Vagina (tissue), 2 donors: ENCODE measurements around the gene CAMKK1. TPM values are rescaled to one million over a fixed set of nuclear protein-coding genes. Genes with fewer than 3 reads are reported as not detected.

Experiments
- DNase-seq, 2 donors: peaks; one replicate each; pipeline ENCODE4 v3.0.0-alpha.2; 2017; ENCODE audit errors: extremely low spot score in 2 of 2
- H3K27ac ChIP-seq: fragments of 200-600 bp; sonication (generic); one replicate; pipeline ENCODE4 v1.5.1; 2019
- H3K27me3 ChIP-seq: fragments of 200-600 bp; sonication (generic); one replicate; pipeline ENCODE4 v1.5.1; 2019
- H3K36me3 ChIP-seq, 2 donors: fragments of 200-600 bp; sonication (generic); one replicate each; pipeline ENCODE4 v1.5.1; 2017 to 2019
- H3K4me1 ChIP-seq: fragments of 200-600 bp; sonication (generic); one replicate; pipeline ENCODE4 v1.5.1; 2019
- H3K4me3 ChIP-seq, 2 donors: fragments of 200-600 bp; sonication (generic); 1 replicate in 1 of 2; 2 replicates in 1 of 2; pipeline ENCODE4 v1.5.1; 2016 to 2019
- H3K9me3 ChIP-seq: fragments of 200-600 bp; sonication (generic); one replicate; pipeline ENCODE4 v1.5.1; 2019
- POLR2A ChIP-seq, 2 donors: fragments of 450-650 bp; IDR thresholded peaks; one replicate each; pipeline ENCODE4 v1.6.1; 2017; ENCODE audit warnings: antibody characterized with exemption in 2 of 2, mild to moderate bottlenecking in 2 of 2, moderate library complexity in 2 of 2
- POLR2AphosphoS5 ChIP-seq, 2 donors: sonication (generic); formaldehyde crosslinking; IDR thresholded peaks; one replicate each; pipeline ENCODE4 v1.9.0; 2017; ENCODE audit warnings: antibody characterized with exemption in 2 of 2, mild to moderate bottlenecking in 2 of 2, low read depth in 1 of 2; ENCODE audit not compliant: insufficient read depth in 1 of 2
- intact Hi-C: fragments of 100-400 bp; cut with DNase I; formaldehyde crosslinking; loops from one replicate; pipeline ENCODE4 v1.15.1; 2023
- total RNA-seq: library from RNA; depleted of rRNA; stranded (reverse); fragments of >200 nt; gene quantifications from one replicate; pipeline ENCODE4 v1.2.3, GENCODE V29; 2016
- TF ChIP-seq, protein P1 (sequence below), 3 experiments: fragments of 450-650 bp in 2 of 3; fragments of 200-600 bp in 1 of 3; sonication (generic) in 1 of 3; IDR thresholded peaks; one replicate each; pipeline ENCODE4 v1.5.1; 2017 to 2019; ENCODE audit warnings: antibody characterized with exemption in 3 of 3, mild to moderate bottlenecking in 2 of 3, moderate library complexity in 2 of 3

The CAMKK1 gene
- total RNA-seq, 1 donor from 2014 or later, result 12.0 TPM

DNA sequence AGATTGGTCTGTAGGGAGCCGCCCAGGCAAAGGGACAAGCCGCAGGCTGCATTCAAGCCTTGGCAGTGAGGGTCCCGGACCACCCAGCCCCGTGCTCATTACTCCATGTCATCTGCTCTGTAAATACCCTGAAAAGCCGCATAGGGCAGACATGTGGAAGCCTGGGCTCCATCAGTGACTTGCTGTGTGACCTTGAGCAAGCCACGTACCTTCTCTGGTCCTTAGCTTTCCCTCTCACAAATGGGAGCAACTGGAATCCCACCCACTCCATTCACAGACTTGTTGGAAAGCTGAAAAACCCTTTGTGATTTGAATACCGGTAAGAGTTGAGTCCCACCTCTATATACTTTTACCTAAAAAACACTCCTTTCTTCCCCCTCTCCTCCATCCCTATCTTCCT, 11.9 kb downstream of the CAMKK1 start:
- Histone ChIP-seq H3K27me3 (no peaks in the 10 kb centered on the region), H3K27ac (no peak overlapping the region), H3K36me3 (peaks cover 0 to 35% of the 10 kb centered on the region in 2 donors), H3K4me3 (no peak overlapping the region), H3K4me1 (peaks cover 18% of the 10 kb centered on the region), H3K9me3 (no peaks in the 10 kb centered on the region)
- intact Hi-C loops, result no loop called here
- no peak for TF ChIP-seq POLR2A (IDR thresholded peaks at IDR 0.05)
- TF ChIP-seq POLR2AphosphoS5 (IDR thresholded peaks at IDR 0.05; ENCODE audit: insufficient read depth in 1 of 2, low read depth in 1 of 2), result no peak
- TF ChIP-seq, protein P1, sequence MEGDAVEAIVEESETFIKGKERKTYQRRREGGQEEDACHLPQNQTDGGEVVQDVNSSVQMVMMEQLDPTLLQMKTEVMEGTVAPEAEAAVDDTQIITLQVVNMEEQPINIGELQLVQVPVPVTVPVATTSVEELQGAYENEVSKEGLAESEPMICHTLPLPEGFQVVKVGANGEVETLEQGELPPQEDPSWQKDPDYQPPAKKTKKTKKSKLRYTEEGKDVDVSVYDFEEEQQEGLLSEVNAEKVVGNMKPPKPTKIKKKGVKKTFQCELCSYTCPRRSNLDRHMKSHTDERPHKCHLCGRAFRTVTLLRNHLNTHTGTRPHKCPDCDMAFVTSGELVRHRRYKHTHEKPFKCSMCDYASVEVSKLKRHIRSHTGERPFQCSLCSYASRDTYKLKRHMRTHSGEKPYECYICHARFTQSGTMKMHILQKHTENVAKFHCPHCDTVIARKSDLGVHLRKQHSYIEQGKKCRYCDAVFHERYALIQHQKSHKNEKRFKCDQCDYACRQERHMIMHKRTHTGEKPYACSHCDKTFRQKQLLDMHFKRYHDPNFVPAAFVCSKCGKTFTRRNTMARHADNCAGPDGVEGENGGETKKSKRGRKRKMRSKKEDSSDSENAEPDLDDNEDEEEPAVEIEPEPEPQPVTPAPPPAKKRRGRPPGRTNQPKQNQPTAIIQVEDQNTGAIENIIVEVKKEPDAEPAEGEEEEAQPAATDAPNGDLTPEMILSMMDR (IDR thresholded peaks at IDR 0.05), result no peak
- DNase-seq, result no peak

DNA sequence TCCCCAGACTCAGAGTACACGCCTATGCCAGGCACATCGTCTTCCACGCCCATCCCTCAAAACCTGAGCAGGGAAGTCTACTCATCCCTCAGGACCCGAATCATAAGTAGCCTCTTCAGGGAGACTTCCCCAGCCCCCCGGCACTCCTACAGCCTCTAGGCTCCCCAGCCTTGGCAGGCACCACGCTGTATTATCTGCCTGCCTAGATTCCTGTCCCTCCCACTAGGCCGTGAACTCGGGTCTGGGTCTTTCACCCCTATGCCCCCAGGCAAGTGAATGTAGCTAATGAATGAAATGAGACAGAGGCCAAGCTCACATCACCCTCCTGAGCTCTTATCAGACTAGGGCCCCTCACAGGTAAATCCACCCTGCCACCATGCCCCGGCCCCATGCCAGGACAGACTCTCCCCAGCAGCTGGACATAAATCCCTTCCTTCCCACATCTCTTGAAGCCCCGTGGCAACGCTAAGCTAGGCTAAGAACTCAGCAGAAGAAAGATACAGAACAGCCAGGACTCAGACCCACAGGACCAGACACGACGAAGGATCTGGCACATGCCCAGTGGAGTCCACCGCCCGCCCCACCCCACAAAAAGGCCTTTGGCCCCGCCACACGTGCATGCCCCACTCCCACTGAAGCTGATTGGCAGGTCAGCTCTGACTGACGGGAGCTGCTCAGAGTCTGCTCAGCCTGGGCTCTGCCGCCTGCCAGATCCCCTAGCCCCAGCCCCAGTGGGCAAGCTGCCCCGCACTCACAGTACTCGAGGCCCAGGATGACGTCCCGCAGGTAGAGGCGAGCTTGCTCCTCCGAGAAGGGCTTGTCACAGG, 13.0 kb downstream of the CAMKK1 start:
- no peak for DNase-seq
- intact Hi-C loops, result no loop called here
- TF ChIP-seq, protein P1 (IDR thresholded peaks at IDR 0.05), result no peak
- TF ChIP-seq POLR2A (IDR thresholded peaks at IDR 0.05), result no peak
- TF ChIP-seq POLR2AphosphoS5 (IDR thresholded peaks at IDR 0.05; ENCODE audit: insufficient read depth in 1 of 2, low read depth in 1 of 2), result no peak
- Histone ChIP-seq H3K27ac (peak overlapping the region; percentile 42), H3K4me1 (peaks cover 10% of the 10 kb centered on the region), H3K9me3 (no peaks in the 10 kb centered on the region), H3K27me3 (no peaks in the 10 kb centered on the region), H3K4me3 (no peak overlapping the region), H3K36me3 (peaks cover 0 to 39% of the 10 kb centered on the region in 2 donors)

DNA sequence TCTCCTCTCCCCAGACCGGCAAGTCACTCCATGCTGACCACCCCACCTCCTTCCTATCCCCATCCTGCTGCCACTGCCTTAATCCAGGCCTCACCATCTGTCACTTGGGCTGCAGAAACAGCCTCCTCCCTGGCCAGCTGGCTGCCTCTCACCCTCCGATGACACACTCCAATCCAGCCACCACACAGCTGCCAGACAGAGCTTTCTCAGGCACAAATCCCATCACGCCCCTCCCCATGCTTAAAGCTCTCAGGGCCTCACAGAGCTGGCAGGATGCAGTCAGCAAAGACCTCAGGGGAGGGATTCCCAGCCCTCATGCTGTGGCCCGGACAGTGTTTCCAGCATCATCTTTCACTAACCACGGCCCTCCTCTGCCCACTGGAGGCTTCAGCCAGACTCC, 13.7 kb downstream of the CAMKK1 start:
- no peak for DNase-seq
- intact Hi-C loops, result no loop called here
- Histone ChIP-seq H3K27ac (peak overlapping the region; percentile 42), H3K27me3 (no peaks in the 10 kb centered on the region), H3K4me1 (peaks cover 10% of the 10 kb centered on the region), H3K9me3 (no peaks in the 10 kb centered on the region), H3K4me3 (no peak overlapping the region), H3K36me3 (peaks cover 0 to 36% of the 10 kb centered on the region in 2 donors)
- TF ChIP-seq, protein P1 (IDR thresholded peaks at IDR 0.05), result no peak
- no peak for TF ChIP-seq POLR2A (IDR thresholded peaks at IDR 0.05)
- no peak for TF ChIP-seq POLR2AphosphoS5 (IDR thresholded peaks at IDR 0.05; ENCODE audit: insufficient read depth in 1 of 2, low read depth in 1 of 2)

DNA sequence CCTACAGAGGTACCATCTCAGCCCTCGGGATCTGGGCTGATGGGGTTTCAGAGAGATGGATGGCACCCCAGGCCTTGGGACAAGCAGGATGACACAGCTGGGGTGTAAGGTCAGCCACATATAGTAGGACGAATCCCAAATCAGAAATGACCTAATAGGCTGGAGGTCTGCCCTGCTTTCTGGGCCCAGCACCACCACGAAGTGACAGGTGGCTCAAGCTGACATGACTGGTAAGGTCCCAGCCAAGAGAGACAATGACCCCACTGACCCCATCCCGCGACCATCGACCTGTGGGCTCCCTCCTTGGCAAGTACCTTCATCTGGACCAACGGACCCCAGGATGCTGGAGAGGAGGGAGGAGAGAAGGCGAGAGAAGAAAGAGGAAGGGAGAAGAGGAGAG, 15.6 kb downstream of the CAMKK1 start:
- Histone ChIP-seq H3K4me3 (no peak overlapping the region), H3K27me3 (no peaks in the 10 kb centered on the region), H3K4me1 (peaks cover 10% of the 10 kb centered on the region), H3K27ac (no peak overlapping the region), H3K9me3 (no peaks in the 10 kb centered on the region), H3K36me3 (peaks cover 0 to 33% of the 10 kb centered on the region in 2 donors)
- intact Hi-C loops, result no loop called here
- no peak for DNase-seq
- TF ChIP-seq POLR2AphosphoS5 (IDR thresholded peaks at IDR 0.05; ENCODE audit: insufficient read depth in 1 of 2, low read depth in 1 of 2) (no peak), POLR2A (IDR thresholded peaks at IDR 0.05) (no peak)
- TF ChIP-seq, protein P1 (IDR thresholded peaks at IDR 0.05), result no peak

DNA sequence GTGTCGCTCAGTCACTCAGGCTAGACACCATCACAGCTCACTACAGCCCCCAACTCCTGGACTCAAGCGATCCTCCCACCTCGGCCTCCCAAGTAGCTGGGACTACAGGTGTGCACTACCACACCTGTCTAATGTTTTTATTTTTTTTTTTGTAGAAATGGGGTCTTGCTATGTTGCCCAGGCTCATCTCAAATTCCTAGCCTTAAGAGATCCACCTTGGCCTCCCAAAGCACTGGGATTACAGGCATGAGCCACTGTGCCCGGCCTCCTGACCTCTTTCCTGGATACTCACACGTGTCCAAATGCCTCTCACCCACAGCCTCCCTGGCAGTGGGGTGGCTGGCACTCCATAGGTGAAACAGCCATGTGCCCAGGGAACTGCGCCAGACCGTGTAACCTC, 17.5 kb downstream of the CAMKK1 start:
- DNase-seq, result no peak
- Histone ChIP-seq H3K27ac (no peak overlapping the region), H3K27me3 (no peaks in the 10 kb centered on the region), H3K9me3 (no peaks in the 10 kb centered on the region), H3K4me3 (no peak overlapping the region), H3K36me3 (peaks cover 0 to 34% of the 10 kb centered on the region in 2 donors), H3K4me1 (peaks cover 10% of the 10 kb centered on the region)
- TF ChIP-seq, protein P1 (IDR thresholded peaks at IDR 0.05), result no peak
- TF ChIP-seq POLR2AphosphoS5 (IDR thresholded peaks at IDR 0.05; ENCODE audit: insufficient read depth in 1 of 2, low read depth in 1 of 2), result no peak
- TF ChIP-seq POLR2A (IDR thresholded peaks at IDR 0.05), result no peak
- intact Hi-C loops, result no loop called here
